GM12878 (cell line): ENCODE results near the gene ZNF574. TPM values are rescaled to one million over a fixed set of nuclear protein-coding genes. Genes with fewer than 3 reads are reported as not detected.

Experiments used
- CHD4 ChIP-seq: fragments of 200-600 bp; sonication (generic); IDR thresholded peaks from 2 replicates; pipeline ENCODE4 v1.6.1; 2016; ENCODE audit warnings: mild to moderate bottlenecking
- JUND ChIP-seq: IDR thresholded peaks from 2 replicates; pipeline ENCODE4 v1.6.1; 2012; ENCODE audit warnings: low read depth, mild to moderate bottlenecking, low read length, improper control_type of control experiment, moderate library complexity
- KLF5 ChIP-seq: fragments of 450-650 bp; IDR thresholded peaks from 2 replicates; pipeline ENCODE4 v1.6.1; 2014; ENCODE audit warnings: mild to moderate bottlenecking; ENCODE audit not compliant: partially characterized antibody
- NFYB ChIP-seq: IDR thresholded peaks from 2 replicates; pipeline ENCODE4 v1.6.1; 2011; ENCODE audit warnings: low read depth, mild to moderate bottlenecking, low read length, improper control_type of control experiment, moderate library complexity; ENCODE audit not compliant: insufficient read depth
- NR2F1 ChIP-seq: fragments of 450-650 bp; conservative IDR thresholded peaks from 2 replicates; pipeline ENCODE4 v1.6.1; 2017; ENCODE audit warnings: mild to moderate bottlenecking
- RUNX3 ChIP-seq: IDR thresholded peaks from 2 replicates; pipeline ENCODE4 v1.6.1; 2012; ENCODE audit warnings: low read length, inconsistent platforms
- ZNF384 ChIP-seq: IDR thresholded peaks from 2 replicates; pipeline ENCODE4 v1.6.1; 2012; ENCODE audit warnings: low read depth, mild to moderate bottlenecking, low read length, improper control_type of control experiment, borderline replicate concordance
- polyA plus RNA-seq, 11 experiments: library from polyadenylated mRNA; depleted of rRNA in 4 of 11; unstranded in 6 of 11; stranded (reverse) in 5 of 11; fragments of >200 nt; fragmentation: Nextera tagmentation in 4 of 11; fragmentation: Illumina TruSeq in 1 of 11; extraction: Ambion mirVana in 4 of 11; extraction: Trizol in 1 of 11; gene quantifications; 1 replicate in 1 of 11; 2 replicates in 10 of 11; pipeline versions ENCODE4 v1.2.1 to v1.2.3, GENCODE V29; 2011 to 2016; ENCODE audit warnings: inconsistent platforms in 2 of 11, missing spikeins in 2 of 11, low read depth in 1 of 11
- total RNA-seq, 4 experiments: library from RNA; depleted of rRNA in 3 of 4; stranded (reverse); fragments of >200 nt in 3 of 4; fragmentation: Illumina TruSeq in 1 of 4; extraction: Trizol in 1 of 4; gene quantifications; 2 replicates each; pipeline versions ENCODE4 v1.2.1 to v1.2.3, GENCODE V29; 2013 to 2021
- TF ChIP-seq, protein P1 (sequence below): fragments of 450-650 bp; IDR thresholded peaks from 2 replicates; pipeline ENCODE4 v1.6.1; 2017; ENCODE audit warnings: antibody characterized with exemption, mild to moderate bottlenecking, moderate library complexity
- TF ChIP-seq, protein P2 (sequence below): fragments of 450-650 bp; IDR thresholded peaks from 2 replicates; pipeline ENCODE4 v1.6.1; 2017; ENCODE audit warnings: borderline replicate concordance
- TF ChIP-seq, protein P3 (sequence below): IDR thresholded peaks from 2 replicates; pipeline ENCODE4 v1.6.1; 2011; ENCODE audit warnings: low read depth, mild to moderate bottlenecking, low read length, moderate library complexity, borderline replicate concordance; ENCODE audit errors: extremely low read depth
- TF ChIP-seq, protein P4 (sequence below): fragments of 450-650 bp; IDR thresholded peaks from 2 replicates; pipeline ENCODE4 v1.6.1; 2018; ENCODE audit warnings: borderline replicate concordance, mild to moderate bottlenecking; ENCODE audit not compliant: partially characterized antibody
- TF ChIP-seq, protein P5 (sequence below): fragments of 450-650 bp; IDR thresholded peaks from 2 replicates; pipeline ENCODE4 v1.6.1; 2017; ENCODE audit warnings: low read depth, mild to moderate bottlenecking, moderate library complexity
- TF ChIP-seq, protein P6 (sequence below): fragments of 450-650 bp; formaldehyde crosslinking; IDR thresholded peaks from 2 replicates; pipeline ENCODE4 v1.4.0; 2022; ENCODE audit warnings: mild to moderate bottlenecking, moderate library complexity
- TF ChIP-seq, protein P7 (sequence below): fragments of 450-650 bp; IDR thresholded peaks from 2 replicates; pipeline ENCODE4 v1.6.1; 2017; ENCODE audit warnings: mild to moderate bottlenecking

ZNF574 gene
- total and polyA plus RNA-seq, 10 of the 15 experiments (the other 5 are each of a cell fraction or from before 2014, with no cell fraction given) = 0.32 to 25.6 (median 11.4) TPM

DNA sequence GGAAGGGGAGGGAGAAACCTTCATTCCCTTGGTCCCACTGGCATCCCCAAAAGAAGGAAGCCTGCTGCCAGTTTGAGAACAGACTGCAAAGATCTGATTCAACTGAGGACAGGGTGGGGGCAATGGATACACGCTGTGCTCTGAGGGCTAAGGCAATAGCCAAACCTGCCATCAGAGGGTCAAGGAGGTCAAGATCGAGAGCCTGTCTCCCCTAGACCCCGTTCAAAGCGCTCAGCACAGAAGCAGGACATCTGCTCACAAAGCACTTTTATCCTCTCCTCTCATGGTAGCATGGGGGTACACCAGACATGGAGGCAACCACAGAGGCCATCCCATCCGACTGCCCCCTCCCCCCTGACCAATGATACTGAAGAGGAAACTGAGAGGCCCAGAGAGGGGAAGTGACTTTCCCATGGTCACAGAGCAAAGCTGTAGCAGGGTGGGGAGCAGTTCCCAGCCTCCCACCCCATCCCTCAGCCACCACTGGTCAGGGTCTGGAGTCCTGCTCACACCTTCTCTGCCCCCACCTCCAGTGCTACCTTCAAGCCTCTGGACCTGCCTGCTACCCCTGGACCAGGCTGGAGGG, 45.2 kb downstream of the ZNF574 start (continued):
- TF ChIP-seq, protein P1, sequence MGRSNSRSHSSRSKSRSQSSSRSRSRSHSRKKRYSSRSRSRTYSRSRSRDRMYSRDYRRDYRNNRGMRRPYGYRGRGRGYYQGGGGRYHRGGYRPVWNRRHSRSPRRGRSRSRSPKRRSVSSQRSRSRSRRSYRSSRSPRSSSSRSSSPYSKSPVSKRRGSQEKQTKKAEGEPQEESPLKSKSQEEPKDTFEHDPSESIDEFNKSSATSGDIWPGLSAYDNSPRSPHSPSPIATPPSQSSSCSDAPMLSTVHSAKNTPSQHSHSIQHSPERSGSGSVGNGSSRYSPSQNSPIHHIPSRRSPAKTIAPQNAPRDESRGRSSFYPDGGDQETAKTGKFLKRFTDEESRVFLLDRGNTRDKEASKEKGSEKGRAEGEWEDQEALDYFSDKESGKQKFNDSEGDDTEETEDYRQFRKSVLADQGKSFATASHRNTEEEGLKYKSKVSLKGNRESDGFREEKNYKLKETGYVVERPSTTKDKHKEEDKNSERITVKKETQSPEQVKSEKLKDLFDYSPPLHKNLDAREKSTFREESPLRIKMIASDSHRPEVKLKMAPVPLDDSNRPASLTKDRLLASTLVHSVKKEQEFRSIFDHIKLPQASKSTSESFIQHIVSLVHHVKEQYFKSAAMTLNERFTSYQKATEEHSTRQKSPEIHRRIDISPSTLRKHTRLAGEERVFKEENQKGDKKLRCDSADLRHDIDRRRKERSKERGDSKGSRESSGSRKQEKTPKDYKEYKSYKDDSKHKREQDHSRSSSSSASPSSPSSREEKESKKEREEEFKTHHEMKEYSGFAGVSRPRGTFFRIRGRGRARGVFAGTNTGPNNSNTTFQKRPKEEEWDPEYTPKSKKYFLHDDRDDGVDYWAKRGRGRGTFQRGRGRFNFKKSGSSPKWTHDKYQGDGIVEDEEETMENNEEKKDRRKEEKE = no peak
- TF ChIP-seq NR2F1 (peak; percentile 50), JUND (no peak), ZNF384 (no peak), KLF5 (no peak), CHD4 (no peak), NFYB (0 out of 2 replicates have a peak, but pooled peaks have one; percentile 33), RUNX3 (peak; percentile 21; the same call in 1 of the 2 replicates)
- TF ChIP-seq, protein P2, sequence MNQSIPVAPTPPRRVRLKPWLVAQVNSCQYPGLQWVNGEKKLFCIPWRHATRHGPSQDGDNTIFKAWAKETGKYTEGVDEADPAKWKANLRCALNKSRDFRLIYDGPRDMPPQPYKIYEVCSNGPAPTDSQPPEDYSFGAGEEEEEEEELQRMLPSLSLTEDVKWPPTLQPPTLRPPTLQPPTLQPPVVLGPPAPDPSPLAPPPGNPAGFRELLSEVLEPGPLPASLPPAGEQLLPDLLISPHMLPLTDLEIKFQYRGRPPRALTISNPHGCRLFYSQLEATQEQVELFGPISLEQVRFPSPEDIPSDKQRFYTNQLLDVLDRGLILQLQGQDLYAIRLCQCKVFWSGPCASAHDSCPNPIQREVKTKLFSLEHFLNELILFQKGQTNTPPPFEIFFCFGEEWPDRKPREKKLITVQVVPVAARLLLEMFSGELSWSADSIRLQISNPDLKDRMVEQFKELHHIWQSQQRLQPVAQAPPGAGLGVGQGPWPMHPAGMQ = no peak
- TF ChIP-seq, protein P3, sequence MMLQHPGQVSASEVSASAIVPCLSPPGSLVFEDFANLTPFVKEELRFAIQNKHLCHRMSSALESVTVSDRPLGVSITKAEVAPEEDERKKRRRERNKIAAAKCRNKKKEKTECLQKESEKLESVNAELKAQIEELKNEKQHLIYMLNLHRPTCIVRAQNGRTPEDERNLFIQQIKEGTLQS = no peak
- TF ChIP-seq, protein P4, sequence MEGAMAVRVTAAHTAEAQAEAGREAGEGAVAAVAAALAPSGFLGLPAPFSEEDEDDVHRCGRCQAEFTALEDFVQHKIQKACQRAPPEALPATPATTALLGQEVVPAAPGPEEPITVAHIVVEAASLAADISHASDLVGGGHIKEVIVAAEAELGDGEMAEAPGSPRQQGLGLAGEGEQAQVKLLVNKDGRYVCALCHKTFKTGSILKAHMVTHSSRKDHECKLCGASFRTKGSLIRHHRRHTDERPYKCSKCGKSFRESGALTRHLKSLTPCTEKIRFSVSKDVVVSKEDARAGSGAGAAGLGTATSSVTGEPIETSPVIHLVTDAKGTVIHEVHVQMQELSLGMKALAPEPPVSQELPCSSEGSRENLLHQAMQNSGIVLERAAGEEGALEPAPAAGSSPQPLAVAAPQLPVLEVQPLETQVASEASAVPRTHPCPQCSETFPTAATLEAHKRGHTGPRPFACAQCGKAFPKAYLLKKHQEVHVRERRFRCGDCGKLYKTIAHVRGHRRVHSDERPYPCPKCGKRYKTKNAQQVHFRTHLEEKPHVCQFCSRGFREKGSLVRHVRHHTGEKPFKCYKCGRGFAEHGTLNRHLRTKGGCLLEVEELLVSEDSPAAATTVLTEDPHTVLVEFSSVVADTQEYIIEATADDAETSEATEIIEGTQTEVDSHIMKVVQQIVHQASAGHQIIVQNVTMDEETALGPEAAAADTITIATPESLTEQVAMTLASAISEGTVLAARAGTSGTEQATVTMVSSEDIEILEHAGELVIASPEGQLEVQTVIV = no peak
- TF ChIP-seq, protein P5, sequence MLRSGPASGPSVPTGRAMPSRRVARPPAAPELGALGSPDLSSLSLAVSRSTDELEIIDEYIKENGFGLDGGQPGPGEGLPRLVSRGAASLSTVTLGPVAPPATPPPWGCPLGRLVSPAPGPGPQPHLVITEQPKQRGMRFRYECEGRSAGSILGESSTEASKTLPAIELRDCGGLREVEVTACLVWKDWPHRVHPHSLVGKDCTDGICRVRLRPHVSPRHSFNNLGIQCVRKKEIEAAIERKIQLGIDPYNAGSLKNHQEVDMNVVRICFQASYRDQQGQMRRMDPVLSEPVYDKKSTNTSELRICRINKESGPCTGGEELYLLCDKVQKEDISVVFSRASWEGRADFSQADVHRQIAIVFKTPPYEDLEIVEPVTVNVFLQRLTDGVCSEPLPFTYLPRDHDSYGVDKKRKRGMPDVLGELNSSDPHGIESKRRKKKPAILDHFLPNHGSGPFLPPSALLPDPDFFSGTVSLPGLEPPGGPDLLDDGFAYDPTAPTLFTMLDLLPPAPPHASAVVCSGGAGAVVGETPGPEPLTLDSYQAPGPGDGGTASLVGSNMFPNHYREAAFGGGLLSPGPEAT = no peak
- TF ChIP-seq, protein P6, sequence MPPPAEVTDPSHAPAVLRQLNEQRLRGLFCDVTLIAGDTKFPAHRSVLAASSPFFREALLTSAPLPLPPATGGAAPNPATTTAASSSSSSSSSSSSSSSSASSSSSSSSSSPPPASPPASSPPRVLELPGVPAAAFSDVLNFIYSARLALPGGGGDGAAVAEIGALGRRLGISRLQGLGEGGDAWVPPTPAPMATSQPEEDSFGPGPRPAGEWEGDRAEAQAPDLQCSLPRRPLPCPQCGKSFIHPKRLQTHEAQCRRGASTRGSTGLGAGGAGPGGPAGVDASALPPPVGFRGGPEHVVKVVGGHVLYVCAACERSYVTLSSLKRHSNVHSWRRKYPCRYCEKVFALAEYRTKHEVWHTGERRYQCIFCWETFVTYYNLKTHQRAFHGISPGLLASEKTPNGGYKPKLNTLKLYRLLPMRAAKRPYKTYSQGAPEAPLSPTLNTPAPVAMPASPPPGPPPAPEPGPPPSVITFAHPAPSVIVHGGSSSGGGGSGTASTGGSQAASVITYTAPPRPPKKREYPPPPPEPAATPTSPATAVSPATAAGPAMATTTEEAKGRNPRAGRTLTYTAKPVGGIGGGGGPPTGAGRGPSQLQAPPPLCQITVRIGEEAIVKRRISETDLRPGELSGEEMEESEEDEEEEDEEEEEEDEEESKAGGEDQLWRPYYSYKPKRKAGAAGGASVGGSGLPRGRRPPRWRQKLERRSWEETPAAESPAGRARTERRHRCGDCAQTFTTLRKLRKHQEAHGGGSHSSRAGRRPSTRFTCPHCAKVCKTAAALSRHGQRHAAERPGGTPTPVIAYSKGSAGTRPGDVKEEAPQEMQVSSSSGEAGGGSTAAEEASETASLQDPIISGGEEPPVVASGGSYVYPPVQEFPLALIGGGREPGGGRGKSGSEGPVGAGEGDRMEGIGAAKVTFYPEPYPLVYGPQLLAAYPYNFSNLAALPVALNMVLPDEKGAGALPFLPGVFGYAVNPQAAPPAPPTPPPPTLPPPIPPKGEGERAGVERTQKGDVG (CRISPR knock-in tag) = no peak
- TF ChIP-seq, protein P7, sequence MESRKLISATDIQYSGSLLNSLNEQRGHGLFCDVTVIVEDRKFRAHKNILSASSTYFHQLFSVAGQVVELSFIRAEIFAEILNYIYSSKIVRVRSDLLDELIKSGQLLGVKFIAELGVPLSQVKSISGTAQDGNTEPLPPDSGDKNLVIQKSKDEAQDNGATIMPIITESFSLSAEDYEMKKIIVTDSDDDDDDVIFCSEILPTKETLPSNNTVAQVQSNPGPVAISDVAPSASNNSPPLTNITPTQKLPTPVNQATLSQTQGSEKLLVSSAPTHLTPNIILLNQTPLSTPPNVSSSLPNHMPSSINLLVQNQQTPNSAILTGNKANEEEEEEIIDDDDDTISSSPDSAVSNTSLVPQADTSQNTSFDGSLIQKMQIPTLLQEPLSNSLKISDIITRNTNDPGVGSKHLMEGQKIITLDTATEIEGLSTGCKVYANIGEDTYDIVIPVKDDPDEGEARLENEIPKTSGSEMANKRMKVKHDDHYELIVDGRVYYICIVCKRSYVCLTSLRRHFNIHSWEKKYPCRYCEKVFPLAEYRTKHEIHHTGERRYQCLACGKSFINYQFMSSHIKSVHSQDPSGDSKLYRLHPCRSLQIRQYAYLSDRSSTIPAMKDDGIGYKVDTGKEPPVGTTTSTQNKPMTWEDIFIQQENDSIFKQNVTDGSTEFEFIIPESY = no peak
